GM10248 (cell line): ENCODE measurements around the gene SANBR.

Source experiments
- CTCF ChIA-PET: fragments of 300-600 bp; sonication (Branson Sonifier 250); formaldehyde crosslinking; extraction: SDS; loops from one replicate; lab custom pipeline; 2021; ENCODE audit warnings: antibody characterized with exemption; lab: Yijun Ruan, JAX
- POLR2A ChIA-PET: fragments of 350-650 bp; sonication (Branson Sonifier 250); formaldehyde crosslinking; extraction: SDS; loops from one replicate; lab custom pipeline; 2020; ENCODE audit warnings: antibody characterized with exemption; lab: Yijun Ruan, JAX
- DNase-seq: peaks from one replicate; pipeline ENCODE4 v3.0.0; 2012; ENCODE audit errors: extremely low spot score
- CTCF ChIP-seq: IDR thresholded peaks from 2 replicates; pipeline ENCODE4 v1.5.1; 2012; ENCODE audit warnings: mild to moderate bottlenecking, low read depth; ENCODE audit errors: extremely low read depth, missing control alignments, control extremely low read depth

SANBR gene

GRCh38 chr2:61074100-61074499 is 8.4 kb downstream of the SANBR start:
- DNase-seq: no peak
- ChIA-PET CTCF (interaction anchor here (1.0 kb wide), 1 partner anchor 9 kb away, joined by 3 read pairs; no protein-coding TSS in a partner anchor), POLR2A (no interaction called here)
- no peak for TF ChIP-seq CTCF

GRCh38 chr2:61085883-61086282 is 20.2 kb downstream of the SANBR start:
- ChIA-PET CTCF (interaction anchor here (1.1 kb wide), 1 partner anchor 13 kb away, joined by 3 read pairs; no protein-coding TSS in a partner anchor), POLR2A (no interaction called here)
- no peak for TF ChIP-seq CTCF
- DNase-seq: no peak

GRCh38 chr2:61089797-61090196 is 24.1 kb downstream of the SANBR start:
- DNase-seq: no peak
- POLR2A ChIA-PET: interaction anchor here (0.6 kb wide), 1 partner anchor 25 kb away, joined by 4 read pairs; no protein-coding TSS in a partner anchor
- no peak for TF ChIP-seq CTCF
- CTCF ChIA-PET: no interaction called here

DNA sequence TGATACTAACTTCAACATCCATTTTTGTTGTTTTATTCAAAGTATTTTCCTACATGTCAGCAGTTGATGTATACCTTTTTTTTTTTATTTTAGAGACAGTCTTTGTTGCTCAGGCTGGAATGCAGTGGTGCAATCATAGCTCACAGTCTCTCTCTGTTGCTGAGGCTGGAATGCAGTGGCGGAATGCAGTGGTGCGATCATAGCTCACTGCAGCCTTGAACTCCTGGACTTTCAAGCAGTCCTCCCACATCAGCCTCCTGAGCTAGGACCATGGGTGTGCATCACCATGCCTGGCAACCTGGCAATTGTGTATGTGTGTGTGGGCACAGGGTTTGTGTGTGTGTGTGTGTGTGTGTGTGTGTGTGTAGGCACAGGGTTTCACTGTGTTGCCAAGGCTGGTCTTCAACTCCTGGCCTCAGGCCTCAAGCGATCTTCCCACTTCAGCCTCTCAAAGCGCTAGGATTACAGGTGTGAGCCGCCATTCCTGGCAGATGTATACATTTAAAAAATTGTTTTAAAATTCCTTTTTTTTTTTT is 24.8 kb downstream of the SANBR start:
- POLR2A ChIA-PET: interaction anchor here (0.6 kb wide), 1 partner anchor 26 kb away, joined by 4 read pairs; no protein-coding TSS in a partner anchor
- TF ChIP-seq CTCF: no peak
- DNase-seq: no peak
- CTCF ChIA-PET: no interaction called here

- ChIA-PET CTCF (no interaction called here), POLR2A (no interaction called here)
- no peak for DNase-seq
- no peak for TF ChIP-seq CTCF
Measured at GRCh38 chr2:61091485-61091884, 25.8 kb downstream of the SANBR start.

DNA sequence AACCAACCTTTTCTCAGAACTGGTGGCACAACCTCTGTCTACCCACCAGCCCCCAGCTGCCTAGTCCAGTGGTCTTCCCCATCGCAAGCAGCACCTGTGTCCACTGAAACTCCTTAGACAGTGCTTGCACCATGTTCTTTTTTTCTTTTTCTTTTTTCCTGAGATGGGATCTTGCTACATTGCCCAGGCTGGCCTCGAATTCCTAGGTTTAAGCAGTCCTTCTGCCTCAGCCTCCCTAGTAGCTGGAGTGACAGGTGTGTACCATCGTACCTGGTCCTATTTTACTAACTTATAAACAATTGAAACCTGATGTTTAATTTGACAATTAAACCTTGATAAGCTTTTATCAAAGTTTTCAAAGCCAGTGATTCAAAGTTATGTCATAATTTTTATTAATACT is 30.8 kb downstream of the SANBR start:
- ChIA-PET POLR2A (no interaction called here), CTCF (no interaction called here)
- TF ChIP-seq CTCF: no peak
- no peak for DNase-seq
